HepG2 (cell line): Measurements from ENCODE around the gene EIF3A. TPM values are rescaled to one million over a fixed set of nuclear protein-coding genes. Genes with fewer than 3 reads are reported as not detected.
A peak's percentile ranks its signal among the peaks of the same experiment; 100 is the strongest.

Experiments
- CREB3 ChIP-seq: sonication (generic); formaldehyde crosslinking; IDR thresholded peaks from 2 replicates; pipeline ENCODE4 v1.5.0; 2020; ENCODE audit warnings: missing genetic modification reagents
- HNRNPK ChIP-seq: fragments of 200-400 bp; formaldehyde crosslinking; IDR thresholded peaks from 2 replicates; pipeline ENCODE4 v1.6.1; 2018; ENCODE audit warnings: low read length, low read depth, moderate library complexity, mild to moderate bottlenecking; ENCODE audit not compliant: poor library complexity, severe bottlenecking
- JUND ChIP-seq: sonication (generic); formaldehyde crosslinking; IDR thresholded peaks from 2 replicates; pipeline ENCODE4 v1.8.0; 2022; ENCODE audit warnings: mild to moderate bottlenecking, missing genetic modification reagents
- KAT8 ChIP-seq: IDR thresholded peaks from 2 replicates; pipeline ENCODE4 v1.6.1; 2016; ENCODE audit warnings: missing genetic modification reagents, missing compliant biosample characterization
- PAF1 ChIP-seq: IDR thresholded peaks from 2 replicates; pipeline ENCODE4 v1.6.1; 2016; ENCODE audit warnings: missing genetic modification reagents, missing compliant biosample characterization
- PLRG1 ChIP-seq: fragments of 450-650 bp; conservative IDR thresholded peaks from 2 replicates; pipeline ENCODE4 v1.6.1; 2016
- PRDM10 ChIP-seq: sonication (generic); formaldehyde crosslinking; IDR thresholded peaks from 2 replicates; pipeline ENCODE4 v1.4.0; 2020; ENCODE audit warnings: low read depth, missing genetic modification reagents
- RFX5 ChIP-seq: IDR thresholded peaks from 2 replicates; pipeline ENCODE4 v1.6.1; 2011; ENCODE audit warnings: low read depth, low read length, improper control_type of control experiment
- RFXAP ChIP-seq: sonication (generic); formaldehyde crosslinking; IDR thresholded peaks from 2 replicates; pipeline ENCODE4 v1.4.0; 2020; ENCODE audit warnings: missing genetic modification reagents, borderline replicate concordance
- RXRB ChIP-seq: IDR thresholded peaks from 2 replicates; pipeline ENCODE4 v1.6.1; 2016; ENCODE audit warnings: borderline replicate concordance, missing genetic modification reagents, missing compliant biosample characterization
- SIN3B ChIP-seq: fragments of 150-350 bp; IDR thresholded peaks from 2 replicates; pipeline ENCODE4 v1.6.1; 2014; ENCODE audit warnings: low read length
- SRY ChIP-seq: sonication (generic); formaldehyde crosslinking; IDR thresholded peaks from 2 replicates; pipeline ENCODE4 v1.8.0; 2022; ENCODE audit warnings: mild to moderate bottlenecking, missing genetic modification reagents
- THYN1 ChIP-seq: sonication (generic); formaldehyde crosslinking; IDR thresholded peaks from 2 replicates; pipeline ENCODE4 v1.8.1; 2023; ENCODE audit warnings: low read depth, mild to moderate bottlenecking, moderate library complexity, missing genetic modification reagents, borderline replicate concordance
- TIGD3 ChIP-seq: sonication (generic); formaldehyde crosslinking; IDR thresholded peaks from 2 replicates; pipeline ENCODE4 v1.5.1; 2020; ENCODE audit warnings: mild to moderate bottlenecking, missing genetic modification reagents, borderline replicate concordance
- ZFP62 ChIP-seq: sonication (generic); formaldehyde crosslinking; IDR thresholded peaks from 2 replicates; pipeline ENCODE4 v1.4.0; 2020; ENCODE audit warnings: missing genetic modification reagents
- ZNF235 ChIP-seq: sonication (generic); formaldehyde crosslinking; IDR thresholded peaks from 2 replicates; pipeline ENCODE4 v1.8.1; 2023; ENCODE audit warnings: mild to moderate bottlenecking, missing genetic modification reagents, borderline replicate concordance
- ZNF574 ChIP-seq: sonication (generic); formaldehyde crosslinking; IDR thresholded peaks from 2 replicates; pipeline ENCODE4 v1.4.0; 2020; ENCODE audit warnings: missing genetic modification reagents
- ZNF790 ChIP-seq: sonication (generic); formaldehyde crosslinking; IDR thresholded peaks from 2 replicates; pipeline ENCODE4 v1.8.0; 2022; ENCODE audit warnings: missing genetic modification reagents, mild to moderate bottlenecking, borderline replicate concordance
- polyA plus RNA-seq, 8 experiments: library from polyadenylated mRNA; depleted of rRNA in 3 of 8; stranded (reverse) in 7 of 8; unstranded in 1 of 8; fragments of >200 nt; fragmentation: Illumina TruSeq in 4 of 8; extraction: Trizol in 4 of 8; gene quantifications; 2 replicates each; pipeline versions ENCODE4 v1.2.1 to v1.2.3, GENCODE V29; 2011 to 2016; ENCODE audit warnings: low read depth in 4 of 8, missing spikeins in 1 of 8, mixed read lengths in 1 of 8; ENCODE audit not compliant: insufficient read depth in 1 of 8
- total RNA-seq, 5 experiments: library from RNA; depleted of rRNA; stranded (reverse); fragments of >200 nt; fragmentation: Illumina TruSeq; extraction: Trizol; gene quantifications; 2 replicates each; pipeline ENCODE4 v1.2.3, GENCODE V29; 2016; ENCODE audit warnings: low read depth in 1 of 5
- TF ChIP-seq, protein P1 (sequence below): IDR thresholded peaks from 2 replicates; pipeline ENCODE4 v1.6.1; 2018; ENCODE audit warnings: missing genetic modification reagents
- TF ChIP-seq, protein P2 (sequence below): sonication (generic); formaldehyde crosslinking; IDR thresholded peaks from 2 replicates; pipeline ENCODE4 v1.4.0; 2020; ENCODE audit warnings: mild to moderate bottlenecking, missing genetic modification reagents

The EIF3A gene
- total and polyA plus RNA-seq, 2 of the 13 experiments (the other 11 are each of a cell fraction or from before 2014, with no cell fraction given): 25.6 to 117 TPM

DNA sequence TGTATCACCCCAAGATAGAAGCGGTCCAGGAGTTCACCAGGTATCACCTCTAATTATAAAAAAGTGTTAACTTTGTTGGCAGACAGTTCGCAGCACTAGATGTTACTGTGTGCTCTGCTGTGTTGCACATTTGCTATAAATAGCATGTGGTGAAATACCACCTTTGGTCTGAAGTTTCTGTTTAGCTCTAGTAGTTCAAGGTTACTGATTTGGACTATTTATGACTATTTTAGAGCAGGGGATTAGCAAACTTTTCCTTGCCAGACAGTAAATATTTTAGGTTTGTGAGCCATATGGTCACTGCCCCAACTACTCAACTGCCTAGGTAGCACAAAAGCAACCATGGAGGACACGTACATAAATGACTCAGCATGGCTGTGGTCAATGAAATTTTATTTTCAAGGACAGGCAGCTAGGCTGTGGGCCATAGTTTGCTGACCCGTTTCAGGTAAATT, 39.8 kb upstream of the EIF3A start (continued):
- no peak for TF ChIP-seq CREB3
- TF ChIP-seq TIGD3 (CRISPR knock-in tag): no peak
- 0 out of 2 replicates have a peak, but pooled peaks have one; percentile 29 for TF ChIP-seq RFXAP
- TF ChIP-seq THYN1 (CRISPR knock-in tag): no peak
- peak; percentile 47; the same call in 1 of the 2 replicates for TF ChIP-seq KAT8 (CRISPR knock-in tag)
- TF ChIP-seq, protein P1, sequence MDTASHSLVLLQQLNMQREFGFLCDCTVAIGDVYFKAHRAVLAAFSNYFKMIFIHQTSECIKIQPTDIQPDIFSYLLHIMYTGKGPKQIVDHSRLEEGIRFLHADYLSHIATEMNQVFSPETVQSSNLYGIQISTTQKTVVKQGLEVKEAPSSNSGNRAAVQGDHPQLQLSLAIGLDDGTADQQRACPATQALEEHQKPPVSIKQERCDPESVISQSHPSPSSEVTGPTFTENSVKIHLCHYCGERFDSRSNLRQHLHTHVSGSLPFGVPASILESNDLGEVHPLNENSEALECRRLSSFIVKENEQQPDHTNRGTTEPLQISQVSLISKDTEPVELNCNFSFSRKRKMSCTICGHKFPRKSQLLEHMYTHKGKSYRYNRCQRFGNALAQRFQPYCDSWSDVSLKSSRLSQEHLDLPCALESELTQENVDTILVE: peak; percentile 90
- no peak for TF ChIP-seq SIN3B
- TF ChIP-seq ZNF574 (CRISPR knock-in tag): no peak; the same call in 1 of the 2 replicates
- no peak for TF ChIP-seq RFX5
- TF ChIP-seq ZNF235: no peak
- TF ChIP-seq SRY: no peak
- TF ChIP-seq PLRG1: no peak
- no peak for TF ChIP-seq ZFP62 (CRISPR knock-in tag)
- TF ChIP-seq, protein P2, sequence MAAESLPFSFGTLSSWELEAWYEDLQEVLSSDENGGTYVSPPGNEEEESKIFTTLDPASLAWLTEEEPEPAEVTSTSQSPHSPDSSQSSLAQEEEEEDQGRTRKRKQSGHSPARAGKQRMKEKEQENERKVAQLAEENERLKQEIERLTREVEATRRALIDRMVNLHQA: no peak
- no peak for TF ChIP-seq HNRNPK
- peak; percentile 84 for TF ChIP-seq JUND (CRISPR knock-in tag)
- no peak for TF ChIP-seq PAF1
- peak; percentile 97 for TF ChIP-seq RXRB (CRISPR knock-in tag)
- 0 out of 2 replicates have a peak, but pooled peaks have one; percentile 31 for TF ChIP-seq PRDM10 (CRISPR knock-in tag)
- no peak for TF ChIP-seq ZNF790 (CRISPR knock-in tag)
